Transverse colon (tissue), 4 donors: ENCODE measurements around the gene INTS4. TPM values are rescaled to one million over a fixed set of nuclear protein-coding genes. Genes with fewer than 3 reads are reported as not detected.
"Not testable (repeated sequence)": the region's sequence is repeated elsewhere in the genome, so short reads cannot be mapped to it uniquely, and the experiment has no call there.

ENCODE experiments used
- DNase-seq: peaks from one replicate; pipeline ENCODE4 v3.0.0-alpha.2; 2019
- H3K27ac ChIP-seq, 4 donors: fragments of 200-600 bp; sonication (generic); 2 replicates each; pipeline ENCODE4 v1.5.1; 2016 to 2018; ENCODE audit warnings: inconsistent platforms in 4 of 4
- H3K27me3 ChIP-seq: fragments of 200-600 bp; sonication (generic); 2 replicates; pipeline ENCODE4 v1.5.1; 2017; ENCODE audit warnings: inconsistent platforms
- H3K36me3 ChIP-seq, 4 donors: fragments of 200-600 bp; sonication (generic); 2 replicates each; pipeline ENCODE4 v1.5.1; 2017 to 2019; ENCODE audit warnings: inconsistent platforms in 4 of 4
- H3K4me1 ChIP-seq, 4 donors: fragments of 200-600 bp; sonication (generic); 2 replicates each; pipeline ENCODE4 v1.5.1; 2017 to 2020; ENCODE audit warnings: inconsistent platforms in 4 of 4
- H3K4me3 ChIP-seq, 4 donors: fragments of 200-600 bp; sonication (generic); 1 replicate in 1 of 4; 2 replicates in 3 of 4; pipeline versions ENCODE4 v1.5.1 to v1.6.1; 2017 to 2019; ENCODE audit warnings: inconsistent platforms in 4 of 4
- H3K9me3 ChIP-seq, 2 donors: fragments of 200-600 bp; sonication (generic); 2 replicates each; pipeline ENCODE4 v1.5.1; 2017 to 2019; ENCODE audit warnings: inconsistent platforms in 2 of 2
- EP300 ChIP-seq: sonication (generic); formaldehyde crosslinking; IDR thresholded peaks from one replicate; pipeline ENCODE4 v1.6.1; 2017; ENCODE audit warnings: antibody characterized with exemption, low read depth
- POLR2A ChIP-seq: fragments of 450-650 bp; IDR thresholded peaks from one replicate; pipeline ENCODE4 v1.6.1; 2016; ENCODE audit warnings: antibody characterized with exemption, mild to moderate bottlenecking, moderate library complexity
- POLR2AphosphoS5 ChIP-seq, 3 donors: sonication (generic); formaldehyde crosslinking; IDR thresholded peaks; one replicate each; pipeline ENCODE4 v1.6.1; 2016; ENCODE audit warnings: antibody characterized with exemption in 3 of 3
- WGBS, 2 donors: methylation state at CpG; one replicate each; pipeline ENCODE4 v1.1.5; 2018; ENCODE audit warnings: low coverage in 1 of 2; 5-methylcytosine and 5-hydroxymethylcytosine counted together
- in situ Hi-C, 4 donors: fragments of 200-750 bp; cut with MboI; loops; one replicate each; pipeline versions ENCODE4 v1.15.0 to v1.15.1; 2017; ENCODE audit warnings: low sequenced_read_pairs in 3 of 4, low pct_ligation_motif_present in 1 of 4, low pct_unique_long_range_greater_than_20kb in 1 of 4
- intact Hi-C: fragments of 100-400 bp; cut with DNase I; formaldehyde crosslinking; loops from one replicate; pipeline ENCODE4 v1.15.1; 2023; ENCODE audit warnings: low total_unique reads
- total RNA-seq, 4 donors: library from RNA; depleted of rRNA; stranded (reverse); fragments of >200 nt; gene quantifications; one replicate each; pipeline ENCODE4 v1.1.0, GENCODE V29; 2016
- TF ChIP-seq, protein P1 (sequence below), 5 experiments: fragments of 200-600 bp in 3 of 5; fragments of 450-650 bp in 2 of 5; sonication (generic) in 3 of 5; IDR thresholded peaks; 1 replicate in 2 of 5; 2 replicates in 3 of 5; pipeline ENCODE4 v1.5.1; 2016 to 2017; ENCODE audit warnings: antibody characterized with exemption in 5 of 5, inconsistent platforms in 3 of 5, mild to moderate bottlenecking in 2 of 5, moderate library complexity in 1 of 5

The INTS4 gene
- total RNA-seq, 4 donors from 2014 or later, result 3.8 to 45.9 (median 31.5) TPM

DNA sequence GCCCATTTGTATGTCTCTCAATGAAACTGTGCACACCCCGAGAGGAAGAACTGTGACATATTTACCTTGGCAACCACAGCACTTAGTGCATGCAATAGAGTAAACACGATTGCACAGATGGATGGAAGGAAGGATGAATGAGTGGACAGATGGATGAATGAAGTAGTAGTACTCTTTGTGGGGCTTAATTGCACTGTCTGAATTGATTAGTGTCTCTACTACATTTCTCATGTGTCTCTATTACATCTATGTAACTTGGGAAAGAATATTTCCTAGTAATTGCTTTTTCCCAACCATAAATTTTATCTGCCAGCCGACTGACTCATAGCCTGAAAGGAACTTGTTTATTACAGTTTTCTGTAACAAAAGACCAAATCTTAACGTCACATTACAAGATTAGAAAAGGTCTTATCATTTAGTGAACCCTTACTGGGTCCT, 103.8 kb downstream of the INTS4 start:
- H3K4me3 ChIP-seq, H3K9me3 ChIP-seq, H3K4me1 ChIP-seq, H3K36me3 ChIP-seq, DNase-seq, intact Hi-C loops, in situ Hi-C loops, H3K27me3 ChIP-seq, H3K27ac ChIP-seq: not testable (repeated sequence)
- WGBS, 2 donors, result 23 to 40% methylated on average over 3 to 4 of the region's 4 CpGs

DNA sequence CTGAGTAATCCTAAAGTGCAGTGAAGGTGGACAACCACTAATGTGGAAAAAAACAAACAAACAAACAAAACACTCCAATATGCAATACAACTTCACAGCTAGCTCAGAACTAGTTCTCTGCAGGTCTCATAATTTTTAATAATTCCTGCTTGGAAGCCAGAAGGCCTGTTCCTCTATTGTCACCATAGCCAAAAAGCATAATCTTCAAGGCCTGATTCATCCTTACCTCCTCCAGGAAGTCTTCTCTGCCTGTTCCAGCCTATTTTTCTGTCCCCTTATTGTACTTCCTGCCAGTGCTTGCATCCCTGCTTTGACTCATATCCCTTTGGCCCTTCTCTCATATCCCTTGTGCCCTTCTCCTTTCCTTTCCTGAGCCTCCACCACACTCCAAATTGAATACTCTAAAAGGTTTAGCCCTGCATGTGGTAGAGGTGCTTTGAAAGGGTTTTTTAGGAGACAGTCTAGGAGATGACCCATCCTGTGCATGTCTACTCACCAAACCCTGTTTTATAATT, 104.3 kb downstream of the INTS4 start:
- H3K27me3 ChIP-seq, in situ Hi-C loops, H3K27ac ChIP-seq, H3K4me1 ChIP-seq, H3K9me3 ChIP-seq, intact Hi-C loops, DNase-seq, H3K4me3 ChIP-seq: not testable (repeated sequence)
- H3K36me3 ChIP-seq, result peaks cover 0 to 11% (median 3%) of the 10 kb centered on the region in 4 donors

DNA sequence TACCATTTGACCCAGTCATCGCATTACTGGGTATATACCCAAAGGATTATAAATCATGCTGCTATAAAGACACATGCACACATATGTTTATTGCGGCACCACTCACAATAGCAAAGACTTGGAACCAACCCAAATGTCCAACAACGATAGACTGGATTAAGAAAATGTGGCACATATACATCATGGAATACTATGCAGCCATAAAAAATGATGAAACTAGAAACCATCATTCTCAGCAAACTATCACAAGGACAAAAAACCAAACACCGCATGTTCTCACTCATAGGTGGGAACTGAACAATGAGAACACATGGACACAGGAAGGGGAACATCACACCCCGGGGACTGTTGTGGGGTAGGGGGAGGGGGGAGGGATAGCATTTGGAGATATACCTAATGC, 105.4 kb downstream of the INTS4 start:
- intact Hi-C loops, in situ Hi-C loops, H3K4me1 ChIP-seq, H3K4me3 ChIP-seq, H3K27ac ChIP-seq, H3K27me3 ChIP-seq, H3K9me3 ChIP-seq, DNase-seq: not testable (repeated sequence)
- peaks cover 0 to 16% (median 3%) of the 10 kb centered on the region in 4 donors for H3K36me3 ChIP-seq
- WGBS, 2 donors, result 96 to 97% methylated on average over 5 of the region's 5 CpGs

DNA sequence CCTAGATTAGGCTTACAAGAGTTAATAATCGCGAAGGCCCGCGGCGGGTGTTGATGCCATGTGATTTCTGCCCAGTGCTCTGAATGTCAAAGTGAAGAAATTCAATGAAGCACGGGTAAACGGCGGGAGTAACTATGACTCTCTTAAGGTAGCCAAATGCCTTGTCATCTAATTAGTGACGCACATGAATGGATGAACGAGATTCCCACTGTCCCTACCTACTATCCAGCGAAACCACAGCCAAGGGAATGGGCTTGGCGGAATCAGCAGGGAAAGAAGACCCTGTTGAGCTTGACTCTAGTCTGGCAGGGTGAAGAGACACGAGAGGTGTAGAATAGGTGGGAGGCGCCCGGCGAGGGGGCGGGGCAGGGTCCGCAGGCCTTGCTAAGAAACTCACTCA, 108.1 kb downstream of the INTS4 start:
- TF ChIP-seq POLR2AphosphoS5 (IDR thresholded peaks at IDR 0.05) (no peak), POLR2A (no peak), EP300 (no peak)
- TF ChIP-seq, protein P1, sequence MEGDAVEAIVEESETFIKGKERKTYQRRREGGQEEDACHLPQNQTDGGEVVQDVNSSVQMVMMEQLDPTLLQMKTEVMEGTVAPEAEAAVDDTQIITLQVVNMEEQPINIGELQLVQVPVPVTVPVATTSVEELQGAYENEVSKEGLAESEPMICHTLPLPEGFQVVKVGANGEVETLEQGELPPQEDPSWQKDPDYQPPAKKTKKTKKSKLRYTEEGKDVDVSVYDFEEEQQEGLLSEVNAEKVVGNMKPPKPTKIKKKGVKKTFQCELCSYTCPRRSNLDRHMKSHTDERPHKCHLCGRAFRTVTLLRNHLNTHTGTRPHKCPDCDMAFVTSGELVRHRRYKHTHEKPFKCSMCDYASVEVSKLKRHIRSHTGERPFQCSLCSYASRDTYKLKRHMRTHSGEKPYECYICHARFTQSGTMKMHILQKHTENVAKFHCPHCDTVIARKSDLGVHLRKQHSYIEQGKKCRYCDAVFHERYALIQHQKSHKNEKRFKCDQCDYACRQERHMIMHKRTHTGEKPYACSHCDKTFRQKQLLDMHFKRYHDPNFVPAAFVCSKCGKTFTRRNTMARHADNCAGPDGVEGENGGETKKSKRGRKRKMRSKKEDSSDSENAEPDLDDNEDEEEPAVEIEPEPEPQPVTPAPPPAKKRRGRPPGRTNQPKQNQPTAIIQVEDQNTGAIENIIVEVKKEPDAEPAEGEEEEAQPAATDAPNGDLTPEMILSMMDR (IDR thresholded peaks at IDR 0.05), result no peak
- WGBS, 2 donors, result 87 to 97% methylated on average over 10 to 18 of the region's 18 CpGs
- intact Hi-C loops (no loop called here), in situ Hi-C loops (no loop called here)
- H3K27me3 ChIP-seq, result no peaks in the 10 kb centered on the region
- no peaks in the 10 kb centered on the region for H3K4me1 ChIP-seq
- peaks cover 0 to 19% (median 6%) of the 10 kb centered on the region in 4 donors for H3K36me3 ChIP-seq
- no peak for DNase-seq
- no peak overlapping the region for H3K27ac ChIP-seq
- H3K9me3 ChIP-seq, result no peaks in the 10 kb centered on the region
- H3K4me3 ChIP-seq, result no peak overlapping the region

DNA sequence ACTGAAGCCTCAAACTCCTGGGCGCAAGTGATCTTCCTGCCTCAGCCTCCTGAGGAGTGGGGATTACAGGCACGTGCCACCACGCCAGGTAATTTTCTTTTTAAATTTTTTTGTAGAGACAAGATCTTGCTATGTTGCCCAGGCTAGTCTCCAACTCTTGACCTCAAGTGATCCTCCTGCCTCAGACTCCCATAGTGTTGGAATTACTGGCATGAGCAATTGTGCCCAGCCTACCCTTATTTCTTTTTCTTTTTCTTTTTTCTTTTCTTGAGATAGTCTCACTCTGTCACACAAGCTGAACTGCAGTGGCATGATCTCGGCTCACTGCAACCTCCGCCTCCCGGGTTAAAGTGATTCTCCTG, 109.7 kb downstream of the INTS4 start:
- Histone ChIP-seq H3K27me3 (no peaks in the 10 kb centered on the region), H3K4me3 (no peak overlapping the region), H3K4me1 (no peaks in the 10 kb centered on the region), H3K36me3 (peaks cover 0 to 25% (median 8%) of the 10 kb centered on the region in 4 donors), H3K9me3 (no peaks in the 10 kb centered on the region), H3K27ac (no peak overlapping the region)
- intact Hi-C loops (no loop called here), in situ Hi-C loops (no loop called here)
- TF ChIP-seq POLR2AphosphoS5 (IDR thresholded peaks at IDR 0.05) (no peak), EP300 (no peak), POLR2A (no peak)
- TF ChIP-seq, protein P1 (IDR thresholded peaks at IDR 0.05), result no peak
- WGBS, 2 donors, result 99 to 100% methylated on average over 5 to 6 of the region's 6 CpGs
- no peak for DNase-seq

DNA sequence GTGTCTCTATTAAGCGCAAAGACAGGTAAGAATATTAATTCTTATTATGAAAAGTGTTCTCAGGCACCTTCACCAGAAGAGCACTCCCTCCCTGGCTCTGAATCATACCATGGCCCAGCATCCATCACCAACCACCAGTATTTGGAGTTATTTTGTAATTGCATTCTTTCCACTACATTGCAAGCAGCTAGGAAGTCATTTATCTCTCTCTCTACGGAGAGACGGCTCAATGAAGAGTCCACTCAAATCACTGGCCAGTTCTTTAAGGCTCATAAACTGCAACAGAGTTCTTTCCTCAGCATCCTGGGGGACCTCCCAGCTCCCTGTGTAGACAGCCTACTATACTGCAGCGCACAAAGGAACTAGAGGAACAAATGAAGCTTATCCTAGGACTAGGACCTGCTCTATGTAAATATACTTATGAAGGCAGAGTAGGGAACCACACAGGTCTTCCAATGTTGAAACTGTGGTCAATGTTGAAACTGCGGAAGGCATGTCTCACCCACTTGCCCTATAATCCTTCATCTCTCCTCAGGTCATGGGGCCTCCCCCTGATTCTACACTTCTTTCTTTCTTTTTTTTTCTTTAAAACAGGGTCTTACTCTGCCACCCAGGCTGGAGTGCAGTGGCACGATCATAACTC, 110.2 kb downstream of the INTS4 start:
- in situ Hi-C loops, result no loop called here
- Histone ChIP-seq H3K9me3 (no peaks in the 10 kb centered on the region), H3K4me3 (no peak overlapping the region), H3K27ac (no peak overlapping the region), H3K27me3 (no peaks in the 10 kb centered on the region), H3K36me3 (peaks cover 0 to 25% (median 6%) of the 10 kb centered on the region in 4 donors), H3K4me1 (no peaks in the 10 kb centered on the region)
- no peak for DNase-seq
- WGBS, 2 donors, result 80 to 83% methylated on average over 4 to 6 of the region's 6 CpGs
- intact Hi-C loops, result no loop called here
- no peak for TF ChIP-seq EP300
- TF ChIP-seq, protein P1 (IDR thresholded peaks at IDR 0.05), result no peak
- no peak for TF ChIP-seq POLR2AphosphoS5 (IDR thresholded peaks at IDR 0.05)
- TF ChIP-seq POLR2A, result no peak
